Natural killer cell treated with Interleukin-12 subunit alpha and Interleukin-12 subunit beta and Interleukin-15 and Interleukin-18, amount 100 ng/mL, for 72 hours (primary cell): ENCODE results near the gene EPO. TPM values are rescaled to one million over a fixed set of nuclear protein-coding genes. Genes with fewer than 3 reads are reported as not detected.
"Not testable (repeated sequence)": the region's sequence is repeated elsewhere in the genome, so short reads cannot be mapped to it uniquely, and the experiment has no call there.

Experiments used
- ATAC-seq, 2 donors: fragments of 150-1000 bp; cut with Tn5 transposase in 1 of 2; sonication (Bioruptor Pico), chemical (Tn5 transposase) in 1 of 2; 2 replicates each; pipeline ENCODE4 v1.10.0; 2021
- DNase-seq: peaks from one replicate; pipeline ENCODE4 v3.0.0; 2022; ENCODE audit warnings: low spot score
- H3K27ac Mint-ChIP-seq, 2 donors: 1 replicate in 1 of 2; 2 replicates in 1 of 2; pipeline ENCODE4 v1.8.0; 2022; ENCODE audit warnings: mixed read lengths in 2 of 2, mild to moderate bottlenecking in 1 of 2, moderate library complexity in 1 of 2
- H3K27me3 Mint-ChIP-seq, 2 donors: 1 replicate in 1 of 2; 2 replicates in 1 of 2; pipeline ENCODE4 v1.8.0; 2022; ENCODE audit warnings: mixed read lengths in 2 of 2
- H3K36me3 Mint-ChIP-seq: one replicate; pipeline ENCODE4 v1.8.0; 2022; ENCODE audit warnings: mixed read lengths
- H3K4me1 Mint-ChIP-seq, 2 donors: 1 replicate in 1 of 2; 2 replicates in 1 of 2; pipeline ENCODE4 v1.8.0; 2022; ENCODE audit warnings: low read depth in 2 of 2, mixed read lengths in 2 of 2, mild to moderate bottlenecking in 1 of 2
- H3K4me3 Mint-ChIP-seq: one replicate; pipeline ENCODE4 v1.8.0; 2022; ENCODE audit warnings: mixed read lengths
- H3K9me3 Mint-ChIP-seq: 2 replicates; pipeline ENCODE4 v1.8.0; 2022; ENCODE audit warnings: mixed read lengths
- total RNA-seq, 2 donors: library from RNA; stranded (reverse); gene quantifications; one replicate each; pipeline ENCODE4 v1.2.3, GENCODE V29; 2022

The EPO gene
- total RNA-seq, 2 donors from 2014 or later = not detected

DNA sequence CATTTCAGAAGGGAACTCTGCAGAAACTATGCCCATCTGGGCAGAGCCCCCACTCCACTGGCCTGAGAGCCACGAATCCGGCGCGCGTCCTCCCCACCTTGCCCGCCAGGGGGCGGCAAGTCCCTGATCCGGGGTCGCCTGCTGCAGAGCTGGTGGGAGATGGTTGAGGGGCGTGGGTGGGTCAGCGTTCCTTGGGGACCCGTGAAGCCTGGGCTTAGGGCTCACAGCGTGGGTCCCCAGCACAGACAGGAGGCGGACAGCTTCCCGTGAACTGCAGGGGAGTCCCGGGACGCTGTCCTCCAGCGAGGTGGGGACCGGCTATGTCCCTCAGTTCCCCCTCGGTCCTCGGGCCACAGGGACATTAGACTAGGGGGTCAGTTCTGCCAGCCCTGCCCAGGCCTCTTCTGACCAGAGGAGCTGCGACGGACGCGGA is 14.9 kb upstream of the EPO start:
- peak; percentile 81 for DNase-seq
- H3K9me3 Mint-ChIP-seq = no peaks in the 10 kb centered on the region
- ATAC-seq = peak; percentile 77 to 78
- peak overlapping the region; percentile 98 for H3K4me3 Mint-ChIP-seq
- H3K27me3 Mint-ChIP-seq = peaks cover 3 to 8% of the 10 kb centered on the region in 2 donors
- peak overlapping the region; percentile 91 to 96 for H3K27ac Mint-ChIP-seq
- H3K4me1 Mint-ChIP-seq = peaks cover 12 to 14% of the 10 kb centered on the region in 2 donors
- H3K36me3 Mint-ChIP-seq = no peaks in the 10 kb centered on the region

DNA sequence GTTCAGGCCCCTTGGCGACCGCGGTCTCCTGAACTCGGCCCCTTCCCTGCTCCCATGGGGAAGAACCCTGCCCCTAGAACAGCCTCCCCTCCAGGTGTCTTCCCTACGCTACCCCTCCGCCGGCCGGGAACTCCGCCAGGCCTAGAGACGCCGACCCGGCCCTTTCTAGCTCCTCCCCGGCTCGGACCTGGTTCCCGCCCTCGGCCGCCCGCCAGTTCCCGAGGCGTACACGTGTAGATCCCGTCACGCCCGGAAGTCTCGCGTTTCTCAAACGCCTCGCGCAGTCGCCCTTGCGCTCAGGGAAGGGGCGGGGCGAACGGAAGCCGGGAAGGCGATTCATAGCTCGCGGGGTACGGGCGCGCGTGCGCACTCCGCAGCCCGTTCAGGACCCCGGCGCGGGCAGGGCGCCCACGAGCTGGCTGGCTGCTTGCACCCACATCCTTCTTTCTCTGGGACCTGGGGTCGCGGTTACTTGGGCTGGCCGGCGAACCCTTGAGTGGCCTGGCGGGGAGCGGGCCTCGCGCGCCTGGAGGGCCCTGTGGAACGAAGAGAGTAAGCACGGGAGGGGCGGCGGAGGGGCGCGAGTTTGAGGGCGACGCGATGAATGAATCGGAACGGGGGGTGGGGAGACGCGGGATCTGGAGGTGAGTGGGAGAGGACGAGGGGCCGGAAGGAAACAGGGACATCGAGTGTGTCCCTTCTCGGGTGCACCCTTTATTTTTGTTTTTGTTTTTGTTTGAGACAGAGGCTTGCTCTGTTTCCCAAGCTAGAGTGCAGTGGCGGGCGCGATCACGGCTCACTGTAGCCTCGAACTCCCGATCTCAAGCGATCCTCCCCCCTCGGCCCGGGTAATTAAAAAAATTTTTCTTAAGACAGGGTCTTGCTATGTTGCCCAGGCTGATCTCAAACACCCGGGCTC is 14.3 kb upstream of the EPO start, which contains the start of gene POP7:
POP7 (plus strand) TSS at position 369 of the 919 bp plus-strand sequence. CDS start 710 bp downstream, outside the sequence.
- H3K4me1 Mint-ChIP-seq = peaks cover 12 to 16% of the 10 kb centered on the region in 2 donors
- H3K36me3 Mint-ChIP-seq = no peaks in the 10 kb centered on the region
- H3K9me3 Mint-ChIP-seq = no peaks in the 10 kb centered on the region
- ATAC-seq = peak; percentile 98 to 99
- H3K27me3 Mint-ChIP-seq = peaks cover 3 to 5% of the 10 kb centered on the region in 2 donors
- peak; percentile 99 for DNase-seq
- H3K27ac Mint-ChIP-seq = peak within 1 kb of the TSS; percentile 91 to 96
- peak within 1 kb of the TSS; percentile 98 for H3K4me3 Mint-ChIP-seq

DNA sequence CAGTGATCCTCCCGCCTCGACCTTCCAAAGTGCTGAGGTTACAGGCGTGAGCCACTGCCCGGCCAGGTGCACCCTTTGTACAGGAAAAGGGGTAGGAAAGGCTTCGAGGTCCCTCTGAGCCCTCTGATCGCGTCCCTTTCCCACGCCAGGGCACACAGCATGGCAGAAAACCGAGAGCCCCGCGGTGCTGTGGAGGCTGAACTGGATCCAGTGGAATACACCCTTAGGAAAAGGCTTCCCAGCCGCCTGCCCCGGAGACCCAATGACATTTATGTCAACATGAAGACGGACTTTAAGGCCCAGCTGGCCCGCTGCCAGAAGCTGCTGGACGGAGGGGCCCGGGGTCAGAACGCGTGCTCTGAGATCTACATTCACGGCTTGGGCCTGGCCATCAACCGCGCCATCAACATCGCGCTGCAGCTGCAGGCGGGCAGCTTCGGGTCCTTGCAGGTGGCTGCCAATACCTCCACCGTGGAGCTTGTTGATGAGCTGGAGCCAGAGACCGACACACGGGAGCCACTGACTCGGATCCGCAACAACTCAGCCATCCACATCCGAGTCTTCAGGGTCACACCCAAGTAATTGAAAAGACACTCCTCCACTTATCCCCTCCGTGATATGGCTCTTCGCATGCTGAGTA is 13.5 kb upstream of the EPO start:
- ATAC-seq (no peak), DNase-seq (no peak)
- H3K4me1 Mint-ChIP-seq = peaks cover 12 to 16% of the 10 kb centered on the region in 2 donors
- H3K27me3 Mint-ChIP-seq = no peaks in the 10 kb centered on the region
- peak overlapping the region; percentile 98 for H3K4me3 Mint-ChIP-seq
- H3K36me3 Mint-ChIP-seq = no peaks in the 10 kb centered on the region
- H3K27ac Mint-ChIP-seq = peak overlapping the region; percentile 91 to 96
- H3K9me3 Mint-ChIP-seq = no peaks in the 10 kb centered on the region

DNA sequence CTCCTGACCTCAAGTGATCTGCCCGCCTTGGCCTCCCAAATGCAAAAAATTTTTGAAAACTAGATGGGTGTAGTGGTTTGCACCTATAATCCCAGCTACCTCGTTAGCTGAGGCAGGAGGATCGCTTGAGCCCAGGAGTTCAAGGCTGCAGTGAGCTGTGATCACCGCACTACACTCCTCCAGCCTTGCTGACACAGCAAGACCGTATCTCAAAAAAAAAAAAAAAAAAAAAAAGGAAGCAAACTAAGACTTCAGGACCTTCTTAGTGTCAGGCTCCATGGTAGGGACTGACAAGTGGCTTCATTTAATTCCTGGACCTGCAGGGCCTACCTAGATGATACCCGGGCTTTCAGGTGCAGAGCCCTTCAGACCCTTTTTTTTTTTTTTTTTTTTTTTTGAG is 11.9 kb upstream of the EPO start:
- no peaks in the 10 kb centered on the region for H3K9me3 Mint-ChIP-seq
- H3K36me3 Mint-ChIP-seq = no peaks in the 10 kb centered on the region
- no peak overlapping the region for H3K4me3 Mint-ChIP-seq
- no peaks in the 10 kb centered on the region for H3K27me3 Mint-ChIP-seq
- H3K27ac Mint-ChIP-seq = no peak overlapping the region
- peaks cover 12 to 16% of the 10 kb centered on the region in 2 donors for H3K4me1 Mint-ChIP-seq
- ATAC-seq (no peak), DNase-seq (no peak)

DNA sequence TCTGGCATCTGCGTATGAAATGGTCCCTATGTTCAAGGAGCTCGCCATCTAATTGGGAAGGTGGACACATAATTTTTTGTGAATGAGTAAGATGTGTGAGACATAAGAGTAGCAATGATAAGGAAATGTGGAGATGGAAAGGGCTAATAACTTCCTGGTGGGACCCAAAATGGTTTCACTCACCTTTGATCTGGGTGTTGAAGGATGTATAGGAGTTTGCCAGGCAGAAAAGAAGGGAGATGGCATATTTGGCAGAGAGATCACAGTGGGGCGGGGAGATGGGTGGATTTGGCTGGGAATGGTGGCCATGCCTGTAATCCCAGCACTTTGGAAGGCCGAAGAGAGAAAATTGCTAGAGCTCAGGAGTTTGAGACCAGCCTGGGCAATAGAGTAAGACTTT is 9.8 kb upstream of the EPO start:
- ATAC-seq = no peak
- no peaks in the 10 kb centered on the region for H3K9me3 Mint-ChIP-seq
- no peaks in the 10 kb centered on the region for H3K36me3 Mint-ChIP-seq
- H3K27ac Mint-ChIP-seq = no peak overlapping the region
- H3K4me1 Mint-ChIP-seq = peaks cover 12 to 16% of the 10 kb centered on the region in 2 donors
- H3K27me3 Mint-ChIP-seq = peaks cover 3 to 4% of the 10 kb centered on the region in 2 donors
- H3K4me3 Mint-ChIP-seq = no peak overlapping the region
- no peak for DNase-seq

DNA sequence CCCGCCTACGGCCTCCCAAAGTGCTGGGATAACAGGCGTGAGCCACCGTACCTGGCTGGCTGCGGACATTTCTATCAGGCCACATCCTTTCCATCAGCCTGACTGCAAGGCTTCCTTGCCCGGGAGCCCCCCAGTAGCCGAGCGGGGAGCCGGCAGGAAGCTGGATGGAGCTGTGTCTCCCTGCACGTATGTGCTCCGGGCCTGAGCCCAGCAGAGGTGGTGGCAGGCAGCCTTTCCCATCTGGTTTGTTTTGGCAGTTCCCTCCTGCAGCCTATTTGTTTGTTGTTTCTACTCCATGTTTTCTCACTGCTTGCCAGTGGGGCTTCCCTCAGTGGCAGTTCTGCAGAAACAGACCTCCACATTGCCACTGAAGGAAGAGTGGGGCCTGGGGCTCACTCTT is 8.9 kb upstream of the EPO start:
- Mint-ChIP-seq H3K27ac (no peak overlapping the region), H3K4me1 (peaks cover 9 to 12% of the 10 kb centered on the region in 2 donors), H3K9me3 (no peaks in the 10 kb centered on the region), H3K36me3 (no peaks in the 10 kb centered on the region), H3K4me3 (no peak overlapping the region), H3K27me3 (peaks cover 3 to 6% of the 10 kb centered on the region in 2 donors)
- no peak for DNase-seq
- no peak for ATAC-seq

DNA sequence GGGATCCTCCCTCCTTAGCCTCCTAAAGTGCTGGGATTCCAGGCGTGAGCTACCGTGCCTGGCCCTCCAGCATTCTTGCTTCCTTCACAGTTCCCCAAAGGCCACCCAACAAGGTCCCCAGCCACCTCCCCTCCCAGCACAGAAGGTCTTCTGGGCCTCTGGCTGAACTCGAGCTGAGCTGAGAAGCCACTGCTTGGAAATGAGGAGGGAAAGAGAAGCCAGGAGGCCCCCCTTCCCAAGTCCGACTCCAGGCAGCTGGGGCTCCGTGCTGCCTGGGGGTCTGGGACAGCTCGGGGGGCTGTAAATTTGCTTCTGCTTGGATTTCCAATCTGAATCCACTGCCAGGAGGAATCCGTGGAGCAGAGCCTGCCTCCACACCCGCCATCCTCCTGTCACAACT is 5.5 kb upstream of the EPO start:
- peaks cover 14 to 28% of the 10 kb centered on the region in 2 donors for H3K27me3 Mint-ChIP-seq
- peaks cover 16% of the 10 kb centered on the region for H3K36me3 Mint-ChIP-seq
- DNase-seq = no peak
- no peak overlapping the region for H3K4me3 Mint-ChIP-seq
- no peaks in the 10 kb centered on the region for H3K9me3 Mint-ChIP-seq
- peaks cover 0 to 3% of the 10 kb centered on the region in 2 donors for H3K4me1 Mint-ChIP-seq
- H3K27ac Mint-ChIP-seq = no peak overlapping the region
- ATAC-seq = no peak

DNA sequence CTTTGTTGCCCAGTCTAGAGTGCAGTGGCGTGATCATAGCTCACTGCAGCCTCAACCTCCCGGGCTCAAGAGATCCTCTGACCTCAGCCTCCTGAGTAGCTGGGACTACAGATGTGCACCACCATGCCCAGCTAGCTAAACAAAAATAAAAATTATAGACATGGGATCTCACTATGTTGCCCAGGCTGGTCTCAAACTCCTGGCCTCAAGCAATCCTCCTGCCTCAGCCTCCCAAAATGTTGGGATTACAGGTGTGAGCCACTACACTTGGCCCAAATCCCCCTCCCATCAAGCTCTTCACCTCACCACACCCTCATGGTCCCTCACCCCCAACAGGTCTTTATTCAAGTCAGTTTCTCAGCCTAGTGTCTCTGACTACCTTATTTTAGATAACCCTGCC is 3.2 kb upstream of the EPO start:
- not testable (repeated sequence) for DNase-seq, H3K4me1 Mint-ChIP-seq, H3K4me3 Mint-ChIP-seq, H3K27ac Mint-ChIP-seq, H3K9me3 Mint-ChIP-seq, ATAC-seq
- H3K36me3 Mint-ChIP-seq = peaks cover 16% of the 10 kb centered on the region
- peaks cover 23 to 31% of the 10 kb centered on the region in 2 donors for H3K27me3 Mint-ChIP-seq

DNA sequence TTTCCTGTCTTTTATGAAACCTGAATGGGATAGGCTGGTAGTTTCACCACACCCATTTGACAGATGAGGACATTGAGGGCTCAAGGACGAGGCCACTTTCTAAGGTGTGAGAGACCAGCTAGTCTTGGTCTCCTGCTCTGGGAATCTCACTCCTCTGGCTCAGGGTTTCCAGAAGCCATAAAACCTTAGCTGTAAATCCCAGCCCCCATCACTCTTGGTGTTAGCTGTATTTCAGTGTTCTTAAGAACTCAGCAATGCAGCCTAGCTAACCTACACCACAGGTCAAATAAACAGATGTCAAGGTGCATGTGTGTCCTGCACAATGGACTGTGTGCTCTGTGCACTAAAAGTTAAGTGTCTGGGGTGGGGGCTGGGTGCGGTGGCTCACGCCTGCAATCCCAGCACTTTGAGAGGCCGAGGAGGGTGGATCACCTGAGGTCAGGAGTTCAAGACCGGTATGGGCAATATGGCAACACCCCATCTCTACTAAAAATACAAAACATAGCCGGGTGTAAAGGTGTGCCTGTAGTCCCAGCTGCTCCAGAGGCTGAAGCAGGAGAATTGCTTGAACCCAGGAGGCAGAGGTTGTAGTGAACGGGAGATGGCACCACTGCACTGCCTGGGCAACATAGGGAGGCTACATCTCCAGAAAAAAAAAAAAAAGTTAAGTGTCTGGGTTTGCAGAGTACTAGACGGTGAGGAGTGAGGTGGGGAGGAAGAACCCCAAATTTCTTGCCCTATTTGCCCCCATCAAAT is 567 bp upstream of the EPO start:
- H3K27ac Mint-ChIP-seq = no peak overlapping the region
- ATAC-seq (no peak), DNase-seq (no peak)
- no peak overlapping the region for H3K4me3 Mint-ChIP-seq
- H3K27me3 Mint-ChIP-seq = peaks cover 30 to 31% of the 10 kb centered on the region in 2 donors
- H3K9me3 Mint-ChIP-seq = no peaks in the 10 kb centered on the region
- peaks cover 16% of the 10 kb centered on the region for H3K36me3 Mint-ChIP-seq
- H3K4me1 Mint-ChIP-seq = no peaks in the 10 kb centered on the region

DNA sequence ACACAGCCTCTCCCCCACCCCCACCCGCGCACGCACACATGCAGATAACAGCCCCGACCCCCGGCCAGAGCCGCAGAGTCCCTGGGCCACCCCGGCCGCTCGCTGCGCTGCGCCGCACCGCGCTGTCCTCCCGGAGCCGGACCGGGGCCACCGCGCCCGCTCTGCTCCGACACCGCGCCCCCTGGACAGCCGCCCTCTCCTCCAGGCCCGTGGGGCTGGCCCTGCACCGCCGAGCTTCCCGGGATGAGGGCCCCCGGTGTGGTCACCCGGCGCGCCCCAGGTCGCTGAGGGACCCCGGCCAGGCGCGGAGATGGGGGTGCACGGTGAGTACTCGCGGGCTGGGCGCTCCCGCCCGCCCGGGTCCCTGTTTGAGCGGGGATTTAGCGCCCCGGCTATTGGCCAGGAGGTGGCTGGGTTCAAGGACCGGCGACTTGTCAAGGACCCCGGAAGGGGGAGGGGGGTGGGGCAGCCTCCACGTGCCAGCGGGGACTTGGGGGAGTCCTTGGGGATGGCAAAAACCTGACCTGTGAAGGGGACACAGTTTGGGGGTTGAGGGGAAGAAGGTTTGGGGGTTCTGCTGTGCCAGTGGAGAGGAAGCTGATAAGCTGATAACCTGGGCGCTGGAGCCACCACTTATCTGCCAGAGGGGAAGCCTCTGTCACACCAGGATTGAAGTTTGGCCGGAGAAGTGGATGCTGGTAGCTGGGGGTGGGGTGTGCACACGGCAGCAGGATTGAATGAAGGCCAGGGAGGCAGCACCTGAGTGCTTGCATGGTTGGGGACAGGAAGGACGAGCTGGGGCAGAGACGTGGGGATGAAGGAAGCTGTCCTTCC is 620 bp downstream of the EPO start:
- peaks cover 16% of the 10 kb centered on the region for H3K36me3 Mint-ChIP-seq
- no peak overlapping the region for H3K4me3 Mint-ChIP-seq
- DNase-seq = no peak
- ATAC-seq = peak in 1 of 2 donors; percentile 8
- no peak overlapping the region for H3K27ac Mint-ChIP-seq
- no peaks in the 10 kb centered on the region for H3K4me1 Mint-ChIP-seq
- H3K9me3 Mint-ChIP-seq = no peaks in the 10 kb centered on the region
- peaks cover 26 to 27% of the 10 kb centered on the region in 2 donors for H3K27me3 Mint-ChIP-seq

DNA sequence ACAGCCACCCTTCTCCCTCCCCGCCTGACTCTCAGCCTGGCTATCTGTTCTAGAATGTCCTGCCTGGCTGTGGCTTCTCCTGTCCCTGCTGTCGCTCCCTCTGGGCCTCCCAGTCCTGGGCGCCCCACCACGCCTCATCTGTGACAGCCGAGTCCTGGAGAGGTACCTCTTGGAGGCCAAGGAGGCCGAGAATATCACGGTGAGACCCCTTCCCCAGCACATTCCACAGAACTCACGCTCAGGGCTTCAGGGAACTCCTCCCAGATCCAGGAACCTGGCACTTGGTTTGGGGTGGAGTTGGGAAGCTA is 1.2 kb downstream of the EPO start:
- Mint-ChIP-seq H3K27me3 (peaks cover 26 to 27% of the 10 kb centered on the region in 2 donors), H3K4me3 (no peak overlapping the region)

DNA sequence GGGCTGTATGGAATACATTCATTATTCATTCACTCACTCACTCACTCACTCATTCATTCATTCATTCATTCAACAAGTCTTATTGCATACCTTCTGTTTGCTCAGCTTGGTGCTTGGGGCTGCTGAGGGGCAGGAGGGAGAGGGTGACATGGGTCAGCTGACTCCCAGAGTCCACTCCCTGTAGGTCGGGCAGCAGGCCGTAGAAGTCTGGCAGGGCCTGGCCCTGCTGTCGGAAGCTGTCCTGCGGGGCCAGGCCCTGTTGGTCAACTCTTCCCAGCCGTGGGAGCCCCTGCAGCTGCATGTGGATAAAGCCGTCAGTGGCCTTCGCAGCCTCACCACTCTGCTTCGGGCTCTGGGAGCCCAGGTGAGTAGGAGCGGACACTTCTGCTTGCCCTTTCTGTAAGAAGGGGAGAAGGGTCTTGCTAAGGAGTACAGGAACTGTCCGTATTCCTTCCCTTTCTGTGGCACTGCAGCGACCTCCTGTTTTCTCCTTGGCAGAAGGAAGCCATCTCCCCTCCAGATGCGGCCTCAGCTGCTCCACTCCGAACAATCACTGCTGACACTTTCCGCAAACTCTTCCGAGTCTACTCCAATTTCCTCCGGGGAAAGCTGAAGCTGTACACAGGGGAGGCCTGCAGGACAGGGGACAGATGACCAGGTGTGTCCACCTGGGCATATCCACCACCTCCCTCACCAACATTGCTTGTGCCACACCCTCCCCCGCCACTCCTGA is 2.4 kb downstream of the EPO start:
- no peaks in the 10 kb centered on the region for H3K9me3 Mint-ChIP-seq
- peaks cover 16% of the 10 kb centered on the region for H3K36me3 Mint-ChIP-seq
- no peak overlapping the region for H3K4me3 Mint-ChIP-seq
- DNase-seq (no peak), ATAC-seq (no peak)
- no peak overlapping the region for H3K27ac Mint-ChIP-seq
- no peaks in the 10 kb centered on the region for H3K4me1 Mint-ChIP-seq
- H3K27me3 Mint-ChIP-seq = peaks cover 23 to 30% of the 10 kb centered on the region in 2 donors

More for the DNA sequence above, 1.2 kb downstream of the EPO start:
- no peak overlapping the region for H3K27ac Mint-ChIP-seq
- no peaks in the 10 kb centered on the region for H3K9me3 Mint-ChIP-seq
- no peaks in the 10 kb centered on the region for H3K4me1 Mint-ChIP-seq
- ATAC-seq (no peak), DNase-seq (no peak)
- peaks cover 16% of the 10 kb centered on the region for H3K36me3 Mint-ChIP-seq
